Gastroesophageal sphincter (tissue), 3 donors: ENCODE measurements around the gene SRRD.

ENCODE experiments used
- CTCF ChIP-seq, 4 experiments: fragments of 200-600 bp in 2 of 4; fragments of 450-650 bp in 2 of 4; sonication (generic) in 1 of 4; IDR thresholded peaks; one replicate each; pipeline ENCODE4 v1.5.1; 2017 to 2019; ENCODE audit warnings: antibody characterized with exemption in 4 of 4, mild to moderate bottlenecking in 2 of 4, moderate library complexity in 2 of 4
- EP300 ChIP-seq: sonication (generic); formaldehyde crosslinking; IDR thresholded peaks from one replicate; pipeline ENCODE4 v1.6.1; 2017; ENCODE audit warnings: antibody characterized with exemption, mild to moderate bottlenecking
- POLR2AphosphoS5 ChIP-seq: sonication (generic); formaldehyde crosslinking; IDR thresholded peaks from one replicate; pipeline ENCODE4 v1.6.1; 2017; ENCODE audit warnings: antibody characterized with exemption

DNA sequence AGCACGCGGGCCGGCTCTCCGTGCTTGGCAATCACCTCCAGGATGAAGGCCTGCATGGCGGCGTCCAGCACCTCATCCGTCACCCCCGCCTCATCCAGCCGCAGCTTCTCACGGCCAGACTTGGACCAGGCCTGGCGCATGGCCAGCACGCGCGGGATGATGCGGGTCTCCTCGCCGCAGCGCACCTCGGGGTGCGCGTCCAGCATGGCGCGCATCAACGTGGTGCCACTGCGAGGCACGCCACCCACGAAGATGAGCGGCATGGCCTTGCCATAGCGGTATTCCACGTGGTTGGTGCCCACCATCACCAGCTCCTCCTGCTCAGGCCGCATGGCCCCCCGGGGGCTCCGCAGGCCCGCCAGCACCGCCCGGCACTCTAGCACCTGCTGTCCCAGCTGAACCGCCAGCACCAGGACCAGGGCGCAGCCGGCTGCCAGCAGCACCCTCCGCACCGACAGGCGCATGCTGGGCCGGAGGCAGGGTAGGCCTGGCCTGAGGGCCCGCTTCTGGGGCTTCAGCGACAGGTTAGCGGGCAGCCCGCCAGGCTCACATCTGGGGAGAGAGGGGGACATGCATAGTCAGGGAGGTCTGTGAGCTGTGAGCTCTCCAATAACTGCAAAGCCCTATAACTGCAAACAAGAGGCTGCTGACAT lies 57.6 kb downstream of the SRRD start:
- TF ChIP-seq CTCF (IDR thresholded peaks at IDR 0.05) (no peak), POLR2AphosphoS5 (no peak), EP300 (no peak)
